WTC11 (cell line): ENCODE data around the gene FBN2.

Experiments
- USF2 ChIP-seq: sonication (generic); formaldehyde crosslinking; IDR thresholded peaks from 2 replicates; pipeline ENCODE4 v1.8.1; 2023; ENCODE audit warnings: mild to moderate bottlenecking, missing genetic modification reagents, moderate library complexity
- TF ChIP-seq, protein P1 (sequence below): fragments of 200-600 bp; IDR thresholded peaks from 2 replicates; pipeline ENCODE4 v1.8.0; 2022; ENCODE audit warnings: antibody characterized with exemption

- TF ChIP-seq, protein P1, sequence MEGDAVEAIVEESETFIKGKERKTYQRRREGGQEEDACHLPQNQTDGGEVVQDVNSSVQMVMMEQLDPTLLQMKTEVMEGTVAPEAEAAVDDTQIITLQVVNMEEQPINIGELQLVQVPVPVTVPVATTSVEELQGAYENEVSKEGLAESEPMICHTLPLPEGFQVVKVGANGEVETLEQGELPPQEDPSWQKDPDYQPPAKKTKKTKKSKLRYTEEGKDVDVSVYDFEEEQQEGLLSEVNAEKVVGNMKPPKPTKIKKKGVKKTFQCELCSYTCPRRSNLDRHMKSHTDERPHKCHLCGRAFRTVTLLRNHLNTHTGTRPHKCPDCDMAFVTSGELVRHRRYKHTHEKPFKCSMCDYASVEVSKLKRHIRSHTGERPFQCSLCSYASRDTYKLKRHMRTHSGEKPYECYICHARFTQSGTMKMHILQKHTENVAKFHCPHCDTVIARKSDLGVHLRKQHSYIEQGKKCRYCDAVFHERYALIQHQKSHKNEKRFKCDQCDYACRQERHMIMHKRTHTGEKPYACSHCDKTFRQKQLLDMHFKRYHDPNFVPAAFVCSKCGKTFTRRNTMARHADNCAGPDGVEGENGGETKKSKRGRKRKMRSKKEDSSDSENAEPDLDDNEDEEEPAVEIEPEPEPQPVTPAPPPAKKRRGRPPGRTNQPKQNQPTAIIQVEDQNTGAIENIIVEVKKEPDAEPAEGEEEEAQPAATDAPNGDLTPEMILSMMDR, result no peak
- TF ChIP-seq USF2 (CRISPR knock-in tag), result no peak
These were observed 303.0 kb downstream of the FBN2 start for GRCh38 chr5:128234928-128235641.
